Osteocyte (in vitro differentiated cells): ENCODE measurements around the gene DYDC2. TPM values are rescaled to one million over a fixed set of nuclear protein-coding genes. Genes with fewer than 3 reads are reported as not detected.

Experiments
- DNase-seq: peaks from one replicate; pipeline ENCODE4 v3.0.0; 2021; ENCODE audit warnings: mixed read lengths; ENCODE audit not compliant: unreplicated experiment; ENCODE audit errors: extremely low spot score
- H3K27ac Mint-ChIP-seq: one replicate; pipeline ENCODE4 v1.8.0; 2021; ENCODE audit warnings: mild to moderate bottlenecking, mixed read lengths; ENCODE audit not compliant: unreplicated experiment
- H3K27me3 Mint-ChIP-seq: one replicate; pipeline ENCODE4 v1.8.0; 2021; ENCODE audit warnings: mixed read lengths; ENCODE audit not compliant: unreplicated experiment
- H3K36me3 Mint-ChIP-seq: one replicate; pipeline ENCODE4 v1.8.0; 2021; ENCODE audit warnings: mixed read lengths; ENCODE audit not compliant: unreplicated experiment
- H3K4me1 Mint-ChIP-seq: one replicate; pipeline ENCODE4 v1.8.0; 2021; ENCODE audit warnings: mixed read lengths; ENCODE audit not compliant: unreplicated experiment
- H3K4me3 Mint-ChIP-seq: one replicate; pipeline ENCODE4 v1.8.0; 2021; ENCODE audit warnings: mild to moderate bottlenecking, moderate library complexity, mixed read lengths; ENCODE audit not compliant: unreplicated experiment
- H3K9me3 Mint-ChIP-seq: one replicate; pipeline ENCODE4 v1.8.0; 2021; ENCODE audit warnings: mixed read lengths; ENCODE audit not compliant: unreplicated experiment
- total RNA-seq: library from RNA; stranded (reverse); gene quantifications from 2 replicates; pipeline ENCODE4 v1.2.1, GENCODE V29; 2021
- TF ChIP-seq, protein P1 (sequence below): fragments of 200-600 bp; sonication (generic); IDR thresholded peaks from 2 replicates; pipeline ENCODE4 v1.5.0; 2021; ENCODE audit warnings: antibody characterized with exemption, mild to moderate bottlenecking, moderate library complexity

Gene DYDC2
- total RNA-seq, 1 donor from 2014 or later: not detected

DNA sequence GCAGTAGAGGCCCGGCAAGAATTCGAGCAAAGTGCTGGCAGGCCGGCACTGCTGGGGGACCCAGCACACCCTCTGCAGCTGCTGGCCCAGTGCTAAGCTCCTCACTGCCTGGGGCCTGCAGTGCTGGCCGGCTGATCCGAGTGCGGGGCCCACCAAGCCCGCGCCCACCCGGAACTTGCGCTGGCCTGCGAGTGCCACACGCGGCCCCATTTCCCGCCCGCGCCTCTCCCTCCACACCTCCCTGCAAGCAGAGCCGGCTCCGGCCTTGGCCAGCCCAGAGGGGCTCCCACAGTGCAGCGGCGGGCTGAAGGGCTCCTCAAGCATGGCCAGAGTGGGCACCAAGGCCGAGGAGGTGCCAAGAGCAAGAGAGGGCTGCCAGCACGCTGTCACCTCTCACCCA, 3.1 kb downstream of the DYDC2 start:
- no peak for DNase-seq
- Mint-ChIP-seq H3K27ac (no peak overlapping the region), H3K36me3 (no peaks in the 10 kb centered on the region), H3K27me3 (peaks cover 51% of the 10 kb centered on the region), H3K4me1 (peaks cover 6% of the 10 kb centered on the region), H3K4me3 (no peak overlapping the region), H3K9me3 (no peaks in the 10 kb centered on the region)
- TF ChIP-seq, protein P1, sequence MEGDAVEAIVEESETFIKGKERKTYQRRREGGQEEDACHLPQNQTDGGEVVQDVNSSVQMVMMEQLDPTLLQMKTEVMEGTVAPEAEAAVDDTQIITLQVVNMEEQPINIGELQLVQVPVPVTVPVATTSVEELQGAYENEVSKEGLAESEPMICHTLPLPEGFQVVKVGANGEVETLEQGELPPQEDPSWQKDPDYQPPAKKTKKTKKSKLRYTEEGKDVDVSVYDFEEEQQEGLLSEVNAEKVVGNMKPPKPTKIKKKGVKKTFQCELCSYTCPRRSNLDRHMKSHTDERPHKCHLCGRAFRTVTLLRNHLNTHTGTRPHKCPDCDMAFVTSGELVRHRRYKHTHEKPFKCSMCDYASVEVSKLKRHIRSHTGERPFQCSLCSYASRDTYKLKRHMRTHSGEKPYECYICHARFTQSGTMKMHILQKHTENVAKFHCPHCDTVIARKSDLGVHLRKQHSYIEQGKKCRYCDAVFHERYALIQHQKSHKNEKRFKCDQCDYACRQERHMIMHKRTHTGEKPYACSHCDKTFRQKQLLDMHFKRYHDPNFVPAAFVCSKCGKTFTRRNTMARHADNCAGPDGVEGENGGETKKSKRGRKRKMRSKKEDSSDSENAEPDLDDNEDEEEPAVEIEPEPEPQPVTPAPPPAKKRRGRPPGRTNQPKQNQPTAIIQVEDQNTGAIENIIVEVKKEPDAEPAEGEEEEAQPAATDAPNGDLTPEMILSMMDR: no peak

DNA sequence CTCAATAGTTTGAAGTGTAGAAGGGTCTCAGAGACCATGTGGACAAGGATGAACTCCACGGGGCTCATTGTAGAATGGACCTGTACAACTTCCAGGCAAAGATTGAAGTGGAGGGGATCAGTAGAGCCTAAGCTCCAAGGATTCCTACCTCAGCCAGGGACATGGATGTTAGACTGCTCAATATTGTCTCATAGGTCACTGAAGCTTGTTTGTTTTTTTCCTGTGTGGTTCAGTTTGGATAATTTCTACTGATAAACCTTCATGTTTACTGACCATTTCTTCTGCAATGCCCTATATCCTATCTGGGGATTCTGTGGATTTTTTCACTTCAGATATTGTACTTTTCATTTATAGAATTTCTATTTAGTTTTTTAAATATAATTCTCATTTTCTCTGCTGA, 8.9 kb downstream of the DYDC2 start:
- H3K27ac Mint-ChIP-seq: no peak overlapping the region
- peaks cover 30% of the 10 kb centered on the region for H3K27me3 Mint-ChIP-seq
- H3K36me3 Mint-ChIP-seq: no peaks in the 10 kb centered on the region

DNA sequence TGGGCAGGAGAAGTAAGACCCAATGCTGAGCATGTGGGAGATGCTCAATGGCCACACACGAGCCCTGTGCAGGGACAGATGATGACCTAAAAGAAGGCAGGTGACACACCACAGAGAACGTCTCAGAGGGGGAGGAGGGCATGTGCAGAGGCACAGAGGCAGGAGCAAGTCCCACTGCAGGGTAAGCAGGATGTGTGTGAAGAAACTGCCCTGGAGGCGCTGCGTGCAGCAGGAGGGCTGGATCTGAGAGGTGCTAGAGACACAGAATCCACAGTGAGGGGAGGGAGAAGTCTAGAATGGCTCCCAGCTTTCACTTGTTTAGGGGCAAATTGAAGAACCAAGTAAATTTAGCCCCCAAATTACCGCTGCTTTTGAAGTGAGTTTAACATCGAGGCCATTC, 14.9 kb downstream of the DYDC2 start:
- Mint-ChIP-seq H3K36me3 (no peaks in the 10 kb centered on the region), H3K4me1 (no peaks in the 10 kb centered on the region), H3K4me3 (no peak overlapping the region), H3K9me3 (peaks cover 21% of the 10 kb centered on the region), H3K27ac (no peak overlapping the region), H3K27me3 (peaks cover 23% of the 10 kb centered on the region)
- TF ChIP-seq, protein P1: no peak
- DNase-seq: no peak

More for the DNA sequence above, 8.9 kb downstream of the DYDC2 start:
- DNase-seq: no peak
- TF ChIP-seq, protein P1: no peak
- H3K4me3 Mint-ChIP-seq: no peak overlapping the region
- H3K9me3 Mint-ChIP-seq: peaks cover 25% of the 10 kb centered on the region
- H3K4me1 Mint-ChIP-seq: no peaks in the 10 kb centered on the region

DNA sequence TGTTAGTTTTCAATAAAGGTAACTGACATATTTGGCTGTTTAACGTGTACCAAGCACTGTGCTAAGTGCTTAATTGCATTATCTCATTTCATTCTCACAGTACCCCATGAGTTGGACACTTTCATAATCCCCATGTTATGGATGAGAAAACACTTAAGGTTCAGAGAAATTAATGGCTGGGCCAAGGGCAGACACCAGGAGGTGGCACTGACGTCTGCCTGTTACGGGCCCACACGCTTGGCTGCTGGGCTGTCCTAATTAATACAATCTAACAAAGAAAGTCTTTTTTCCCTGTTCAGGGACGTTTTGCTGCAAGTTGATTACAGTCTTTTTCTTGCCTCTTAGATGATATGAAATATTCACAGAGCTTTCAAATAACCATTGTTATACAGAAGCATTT, 16.1 kb downstream of the DYDC2 start:
- no peak for DNase-seq
- no peaks in the 10 kb centered on the region for H3K36me3 Mint-ChIP-seq
- no peak overlapping the region for H3K4me3 Mint-ChIP-seq
- H3K27ac Mint-ChIP-seq: no peak overlapping the region
- no peaks in the 10 kb centered on the region for H3K4me1 Mint-ChIP-seq
- H3K27me3 Mint-ChIP-seq: peaks cover 34% of the 10 kb centered on the region
- H3K9me3 Mint-ChIP-seq: peaks cover 12% of the 10 kb centered on the region
- TF ChIP-seq, protein P1: no peak

DNA sequence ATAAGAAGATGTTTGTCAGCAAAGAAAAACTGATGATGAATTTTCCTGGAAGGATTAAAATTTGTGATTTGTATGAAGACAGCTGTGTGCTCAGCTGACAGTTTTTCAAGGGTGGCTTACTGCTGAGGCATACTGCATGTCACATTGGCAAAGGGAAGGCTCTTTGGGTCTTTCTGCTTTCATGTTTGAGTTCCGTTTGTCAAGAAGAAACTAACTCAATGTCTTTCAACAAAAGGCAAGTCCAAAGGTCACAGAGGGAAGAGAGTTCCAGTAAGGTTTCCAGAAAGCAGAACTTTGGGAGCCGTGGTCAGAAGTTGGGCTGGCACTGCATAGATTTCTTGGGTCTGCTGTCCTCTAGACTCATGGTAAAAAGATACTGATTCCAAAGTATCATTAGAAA, 16.9 kb downstream of the DYDC2 start:
- H3K9me3 Mint-ChIP-seq: peaks cover 5% of the 10 kb centered on the region
- DNase-seq: no peak
- H3K27me3 Mint-ChIP-seq: peaks cover 37% of the 10 kb centered on the region
- TF ChIP-seq, protein P1: no peak
- H3K4me1 Mint-ChIP-seq: no peaks in the 10 kb centered on the region
- no peak overlapping the region for H3K4me3 Mint-ChIP-seq
- no peak overlapping the region for H3K27ac Mint-ChIP-seq
- no peaks in the 10 kb centered on the region for H3K36me3 Mint-ChIP-seq
